Measurements from ENCODE around the gene MAP2K5. TPM values are rescaled to one million over a fixed set of nuclear protein-coding genes. Genes with fewer than 3 reads are reported as not detected.

MAP2K5 gene
- total RNA-seq, 1 donor from 2014 or later = 8.0 TPM

GRCh38 chr15:67685008-67685599, 142.6 kb downstream of the MAP2K5 start:
- TF ChIP-seq CTCF (IDR thresholded peaks at IDR 0.05; ENCODE audit: insufficient read depth, low read length, poor library complexity, severe bottlenecking) = no peak
- no peak overlapping the region for H3K4me3 ChIP-seq (ENCODE audit: low read depth, low read length)
- H3K27me3 ChIP-seq (ENCODE audit: control insufficient read depth, insufficient read depth, low read length) = no peaks in the 10 kb centered on the region
- DNase-seq (ENCODE audit: low read depth) = no peak
- H3K36me3 ChIP-seq (ENCODE audit: control insufficient read depth, insufficient read depth, low read length) = no peaks in the 10 kb centered on the region

- no peak overlapping the region for H3K4me3 ChIP-seq (ENCODE audit: low read depth, low read length)
- H3K27me3 ChIP-seq (ENCODE audit: control insufficient read depth, insufficient read depth, low read length) = no peaks in the 10 kb centered on the region
- H3K36me3 ChIP-seq (ENCODE audit: control insufficient read depth, insufficient read depth, low read length) = no peaks in the 10 kb centered on the region
- DNase-seq (ENCODE audit: low read depth) = no peak
- no peak for TF ChIP-seq CTCF (IDR thresholded peaks at IDR 0.05; ENCODE audit: insufficient read depth, low read length, poor library complexity, severe bottlenecking)
These were observed 143.2 kb downstream of the MAP2K5 start for GRCh38 chr15:67685716-67686115.

GRCh38 chr15:67690936-67691335, 148.4 kb downstream of the MAP2K5 start:
- no peaks in the 10 kb centered on the region for H3K27me3 ChIP-seq (ENCODE audit: control insufficient read depth, insufficient read depth, low read length)
- no peak overlapping the region for H3K4me3 ChIP-seq (ENCODE audit: low read depth, low read length)
- peak; percentile 47 for DNase-seq (ENCODE audit: low read depth)
- no peak for TF ChIP-seq CTCF (IDR thresholded peaks at IDR 0.05; ENCODE audit: insufficient read depth, low read length, poor library complexity, severe bottlenecking)
- H3K36me3 ChIP-seq (ENCODE audit: control insufficient read depth, insufficient read depth, low read length) = no peaks in the 10 kb centered on the region

- Histone ChIP-seq H3K27me3 (ENCODE audit: control insufficient read depth, insufficient read depth, low read length) (no peaks in the 10 kb centered on the region), H3K36me3 (ENCODE audit: control insufficient read depth, insufficient read depth, low read length) (no peaks in the 10 kb centered on the region), H3K4me3 (ENCODE audit: low read depth, low read length) (no peak overlapping the region)
- TF ChIP-seq CTCF (IDR thresholded peaks at IDR 0.05; ENCODE audit: insufficient read depth, low read length, poor library complexity, severe bottlenecking) = no peak
- no peak for DNase-seq (ENCODE audit: low read depth)
These were observed 148.9 kb downstream of the MAP2K5 start for GRCh38 chr15:67691450-67691849.

- no peak for TF ChIP-seq CTCF (IDR thresholded peaks at IDR 0.05; ENCODE audit: insufficient read depth, low read length, poor library complexity, severe bottlenecking)
- Histone ChIP-seq H3K27me3 (ENCODE audit: control insufficient read depth, insufficient read depth, low read length) (no peaks in the 10 kb centered on the region), H3K4me3 (ENCODE audit: low read depth, low read length) (no peak overlapping the region), H3K36me3 (ENCODE audit: control insufficient read depth, insufficient read depth, low read length) (no peaks in the 10 kb centered on the region)
- DNase-seq (ENCODE audit: low read depth) = no peak
These were observed 150.1 kb downstream of the MAP2K5 start for GRCh38 chr15:67692573-67692972.

- DNase-seq (ENCODE audit: low read depth) = no peak
- no peaks in the 10 kb centered on the region for H3K27me3 ChIP-seq (ENCODE audit: control insufficient read depth, insufficient read depth, low read length)
- no peak overlapping the region for H3K4me3 ChIP-seq (ENCODE audit: low read depth, low read length)
- no peaks in the 10 kb centered on the region for H3K36me3 ChIP-seq (ENCODE audit: control insufficient read depth, insufficient read depth, low read length)
- TF ChIP-seq CTCF (IDR thresholded peaks at IDR 0.05; ENCODE audit: insufficient read depth, low read length, poor library complexity, severe bottlenecking) = no peak
These were observed 153.6 kb downstream of the MAP2K5 start for GRCh38 chr15:67696087-67696486.

Data from kidney epithelial cell (primary cell).